Nephron (organoid): ENCODE data around the gene CHAMP1.
"Not testable (repeated sequence)": the region's sequence is repeated elsewhere in the genome, so short reads cannot be mapped to it uniquely, and the experiment has no call there.

Experiments
- H3K27ac Mint-ChIP-seq, 3 experiments: 2 replicates each; pipeline ENCODE4 v1.8.0; 2020; ENCODE audit warnings: mixed read lengths in 3 of 3, mild to moderate bottlenecking in 2 of 3, moderate library complexity in 1 of 3
- H3K27me3 Mint-ChIP-seq: 2 replicates; pipeline ENCODE4 v1.8.0; 2021; ENCODE audit warnings: low read depth, mild to moderate bottlenecking, moderate library complexity, mixed read lengths
- H3K36me3 Mint-ChIP-seq: 2 replicates; pipeline ENCODE4 v1.8.0; 2020; ENCODE audit warnings: low read depth, mixed read lengths
- H3K4me1 Mint-ChIP-seq: 2 replicates; pipeline ENCODE4 v1.8.0; 2020; ENCODE audit warnings: mixed read lengths
- H3K4me3 Mint-ChIP-seq, 3 experiments: 2 replicates each; pipeline ENCODE4 v1.8.0; 2020; ENCODE audit warnings: mild to moderate bottlenecking in 3 of 3, mixed read lengths in 3 of 3, moderate library complexity in 2 of 3
- H3K9me3 Mint-ChIP-seq: 2 replicates; pipeline ENCODE4 v1.8.0; 2020; ENCODE audit warnings: mixed read lengths
- CTCF ChIP-seq, 3 experiments: fragments of 200-600 bp; sonication (generic); IDR thresholded peaks; one replicate each; pipeline ENCODE4 v1.5.0; 2021; ENCODE audit warnings: antibody characterized with exemption in 3 of 3; ENCODE audit not compliant: unreplicated experiment in 3 of 3

The CHAMP1 gene

GRCh38 chr13:114341003-114341777 lies 26.9 kb downstream of the CHAMP1 start:
- no peak overlapping the region for H3K27ac Mint-ChIP-seq
- H3K4me3 Mint-ChIP-seq: no peak overlapping the region
- H3K9me3 Mint-ChIP-seq: no peaks in the 10 kb centered on the region
- TF ChIP-seq CTCF (IDR thresholded peaks at IDR 0.05; ENCODE audit: unreplicated experiment in 3 of 3): no peak
- H3K4me1 Mint-ChIP-seq: peaks cover 4% of the 10 kb centered on the region
- H3K36me3 Mint-ChIP-seq: no peaks in the 10 kb centered on the region
- H3K27me3 Mint-ChIP-seq: peaks cover 2% of the 10 kb centered on the region

GRCh38 chr13:114347256-114347655 lies 33.0 kb downstream of the CHAMP1 start:
- not testable (repeated sequence) for H3K9me3 Mint-ChIP-seq, H3K4me1 Mint-ChIP-seq, H3K36me3 Mint-ChIP-seq, H3K4me3 Mint-ChIP-seq, H3K27ac Mint-ChIP-seq
- peaks cover 10% of the 10 kb centered on the region for H3K27me3 Mint-ChIP-seq

- H3K4me1 Mint-ChIP-seq, H3K9me3 Mint-ChIP-seq, H3K36me3 Mint-ChIP-seq, H3K27ac Mint-ChIP-seq, H3K27me3 Mint-ChIP-seq, H3K4me3 Mint-ChIP-seq: not testable (repeated sequence)
- TF ChIP-seq CTCF (IDR thresholded peaks at IDR 0.05; ENCODE audit: unreplicated experiment in 3 of 3): peak; percentile 22 to 44 (median 38)
Observed at GRCh38 chr13:114352763-114353162, 38.5 kb downstream of the CHAMP1 start.

- not testable (repeated sequence) for H3K4me1 Mint-ChIP-seq, H3K27ac Mint-ChIP-seq, H3K9me3 Mint-ChIP-seq, H3K36me3 Mint-ChIP-seq, H3K4me3 Mint-ChIP-seq, H3K27me3 Mint-ChIP-seq
Observed at GRCh38 chr13:114353382-114353781, 39.1 kb downstream of the CHAMP1 start.
